Raji (cell line): ENCODE results near the gene GRK4.

Experiments used
- POLR2A ChIP-seq: IDR thresholded peaks from 2 replicates; pipeline ENCODE4 v1.6.1; 2011; ENCODE audit warnings: low read depth, low read length, control low read depth; ENCODE audit not compliant: insufficient read depth

GRK4 gene

DNA sequence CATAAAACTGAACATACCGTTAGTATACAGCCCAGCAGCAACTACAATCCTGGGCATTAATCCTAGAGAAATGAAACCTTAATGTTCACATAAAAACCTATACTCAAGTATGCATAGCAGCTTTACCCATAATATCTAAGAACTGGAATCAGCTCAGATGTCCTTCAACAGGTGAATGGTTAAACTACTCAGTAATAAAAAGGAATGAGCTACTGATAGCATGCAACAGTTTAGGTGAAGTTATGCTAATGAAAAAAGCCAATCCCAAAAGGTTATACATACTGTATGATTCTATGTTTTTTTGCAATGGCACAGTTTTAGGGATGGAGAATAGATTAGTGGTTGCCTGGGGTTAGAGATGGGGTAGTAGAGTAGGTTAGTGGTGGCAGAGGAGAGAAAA, 120.4 kb downstream of the GRK4 start:
- no peak for TF ChIP-seq POLR2A

GRCh38 chr4:3085948-3086670, 122.7 kb downstream of the GRK4 start:
- TF ChIP-seq POLR2A: no peak

DNA sequence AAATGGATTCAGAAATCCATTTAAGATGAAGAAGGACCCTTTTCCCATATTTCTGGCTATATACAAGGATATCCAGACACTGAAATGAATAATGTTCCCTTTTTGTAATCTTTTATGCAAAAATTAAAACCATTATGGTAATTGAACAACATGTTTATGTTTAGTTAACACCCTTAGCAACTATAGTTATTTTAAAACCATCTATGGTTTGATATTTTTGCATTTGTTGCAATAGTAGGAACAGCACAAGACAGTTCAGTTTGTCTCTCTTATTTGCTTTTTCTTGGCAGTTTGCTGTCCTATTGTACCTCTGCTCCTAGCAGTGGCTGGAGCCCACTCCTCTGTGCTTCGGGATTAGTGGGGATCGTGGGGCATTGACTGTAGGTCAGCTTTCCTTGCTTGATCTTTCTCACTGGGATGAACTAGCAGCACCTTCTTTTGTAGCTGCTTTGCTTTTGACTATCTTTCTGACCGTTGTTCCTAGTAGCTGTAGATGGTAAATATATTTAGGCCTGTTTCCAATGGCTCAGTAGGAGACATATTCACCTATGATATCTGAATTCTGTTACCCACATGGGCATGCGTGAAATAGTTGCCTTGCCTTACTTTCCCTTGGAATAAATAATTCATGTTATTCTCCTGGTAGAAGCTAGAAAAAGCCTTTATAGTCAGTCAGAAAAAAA, 123.9 kb downstream of the GRK4 start:
- no peak for TF ChIP-seq POLR2A
